ENCODE data around the gene ATRNL1. TPM values are rescaled to one million over a fixed set of nuclear protein-coding genes. Genes with fewer than 3 reads are reported as not detected.

Gene ATRNL1
- total RNA-seq, 1 experiment from 2014 or later = 1.3 TPM

DNA sequence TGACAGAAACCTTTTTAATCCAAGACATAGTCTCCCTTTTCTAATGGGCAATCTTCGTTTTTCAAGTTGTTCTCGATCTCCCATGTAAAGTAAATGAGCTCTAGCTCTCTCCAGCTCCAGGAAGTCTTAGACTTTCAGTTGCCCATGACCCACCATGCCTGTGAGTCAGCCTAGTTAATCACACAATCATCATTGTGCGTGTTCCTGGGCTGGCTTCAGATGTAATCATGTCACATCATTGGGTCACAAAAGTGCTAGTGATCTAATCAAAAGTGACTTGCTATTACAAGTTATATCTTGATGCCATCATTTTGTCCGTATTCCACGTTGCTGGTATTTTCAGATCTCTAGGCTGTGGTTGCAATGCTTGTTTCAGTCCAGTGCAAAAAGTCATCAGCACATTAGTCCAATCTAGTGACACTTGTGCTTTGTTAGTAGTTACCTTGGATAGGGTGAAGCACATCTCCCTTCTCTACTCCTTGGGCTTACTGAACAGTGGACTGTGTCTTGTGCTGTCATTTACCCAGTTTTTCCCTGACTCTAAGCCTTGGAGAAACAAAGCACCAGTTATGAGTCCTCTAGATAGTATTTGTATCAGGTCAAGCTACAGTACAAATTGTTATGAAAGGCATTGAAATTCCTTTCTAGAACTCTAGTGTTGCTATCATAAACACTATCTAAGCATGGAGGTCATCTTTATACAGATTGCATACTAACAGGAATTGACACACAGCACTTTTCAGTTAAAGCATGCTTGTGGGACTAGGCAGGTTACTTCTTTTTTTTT is 863.3 kb downstream of the ATRNL1 start:
- CTCF ChIA-PET = no interaction called here
- no peaks in the 10 kb centered on the region for H3K79me2 ChIP-seq (ENCODE audit: insufficient read depth, low read length)
- H3K4me1 ChIP-seq (ENCODE audit: control insufficient read depth in 1 of 2, insufficient read depth in 2 of 2, low read length in 2 of 2) = no peaks in the 10 kb centered on the region
- H3K9ac ChIP-seq (ENCODE audit: low read length) = no peak overlapping the region
- no peak overlapping the region for H3K27ac ChIP-seq (ENCODE audit: low read depth, low read length)
- H3K9me3 ChIP-seq (ENCODE audit: control insufficient read depth in 1 of 2, insufficient read depth in 1 of 2, low read depth in 1 of 2, low read length in 2 of 2) = no peaks in the 10 kb centered on the region
- no peaks in the 10 kb centered on the region for H3K36me3 ChIP-seq (ENCODE audit: control insufficient read depth in 1 of 2, insufficient read depth in 2 of 2, low read length in 2 of 2)
- BruUV-seq (replicated peaks) = no TSS peak
- peaks cover 12% of the 10 kb centered on the region; the same call in 1 of the 2 replicates for H3K27me3 ChIP-seq (ENCODE audit: insufficient read depth, low read length)
- RAD21 ChIA-PET (ENCODE audit: low non-redundant PET in 1 of 2, low total read pairs in 2 of 2, uncharacterized antibody in 2 of 2, unreplicated experiment in 2 of 2) = no interaction called here
- TF ChIP-seq CBX3 (IDR thresholded peaks at IDR 0.05; ENCODE audit: low read depth) (no peak), YY1 (IDR thresholded peaks at IDR 0.05; ENCODE audit: extremely low read depth, insufficient replicate concordance, low read depth, low read length) (no peak), FOSL1 (IDR thresholded peaks at IDR 0.05; ENCODE audit: low read depth) (no peak), POLR2A (IDR thresholded peaks at IDR 0.05; ENCODE audit: borderline replicate concordance, extremely low read depth, insufficient read depth, insufficient read length) (no peak), TCF7L2 (IDR thresholded peaks at IDR 0.05; ENCODE audit: borderline replicate concordance, extremely low read depth, insufficient read depth, insufficient read length) (no peak), SP1 (IDR thresholded peaks at IDR 0.05; ENCODE audit: low read depth) (no peak), SIN3A (IDR thresholded peaks at IDR 0.05; ENCODE audit: low read depth) (no peak), EZH2 (IDR thresholded peaks at IDR 0.05) (no peak), ELF1 (IDR thresholded peaks at IDR 0.05; ENCODE audit: borderline replicate concordance, low read depth) (no peak), ZFX (IDR thresholded peaks at IDR 0.05) (no peak)
- TF ChIP-seq, protein P1, sequence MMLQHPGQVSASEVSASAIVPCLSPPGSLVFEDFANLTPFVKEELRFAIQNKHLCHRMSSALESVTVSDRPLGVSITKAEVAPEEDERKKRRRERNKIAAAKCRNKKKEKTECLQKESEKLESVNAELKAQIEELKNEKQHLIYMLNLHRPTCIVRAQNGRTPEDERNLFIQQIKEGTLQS (IDR thresholded peaks at IDR 0.05) = no peak
- TF ChIP-seq, protein P2, sequence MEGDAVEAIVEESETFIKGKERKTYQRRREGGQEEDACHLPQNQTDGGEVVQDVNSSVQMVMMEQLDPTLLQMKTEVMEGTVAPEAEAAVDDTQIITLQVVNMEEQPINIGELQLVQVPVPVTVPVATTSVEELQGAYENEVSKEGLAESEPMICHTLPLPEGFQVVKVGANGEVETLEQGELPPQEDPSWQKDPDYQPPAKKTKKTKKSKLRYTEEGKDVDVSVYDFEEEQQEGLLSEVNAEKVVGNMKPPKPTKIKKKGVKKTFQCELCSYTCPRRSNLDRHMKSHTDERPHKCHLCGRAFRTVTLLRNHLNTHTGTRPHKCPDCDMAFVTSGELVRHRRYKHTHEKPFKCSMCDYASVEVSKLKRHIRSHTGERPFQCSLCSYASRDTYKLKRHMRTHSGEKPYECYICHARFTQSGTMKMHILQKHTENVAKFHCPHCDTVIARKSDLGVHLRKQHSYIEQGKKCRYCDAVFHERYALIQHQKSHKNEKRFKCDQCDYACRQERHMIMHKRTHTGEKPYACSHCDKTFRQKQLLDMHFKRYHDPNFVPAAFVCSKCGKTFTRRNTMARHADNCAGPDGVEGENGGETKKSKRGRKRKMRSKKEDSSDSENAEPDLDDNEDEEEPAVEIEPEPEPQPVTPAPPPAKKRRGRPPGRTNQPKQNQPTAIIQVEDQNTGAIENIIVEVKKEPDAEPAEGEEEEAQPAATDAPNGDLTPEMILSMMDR (IDR thresholded peaks at IDR 0.05 in 2 of 3, conservative IDR thresholded peaks at IDR 0.05 in 1 of 3; ENCODE audit: borderline replicate concordance in 1 of 3, insufficient read depth in 1 of 3, low read depth in 2 of 3, low read length in 2 of 3) = no peak
- TF ChIP-seq, protein P3, sequence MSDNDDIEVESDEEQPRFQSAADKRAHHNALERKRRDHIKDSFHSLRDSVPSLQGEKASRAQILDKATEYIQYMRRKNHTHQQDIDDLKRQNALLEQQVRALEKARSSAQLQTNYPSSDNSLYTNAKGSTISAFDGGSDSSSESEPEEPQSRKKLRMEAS (IDR thresholded peaks at IDR 0.05) = no peak
- TF ChIP-seq, protein P4, sequence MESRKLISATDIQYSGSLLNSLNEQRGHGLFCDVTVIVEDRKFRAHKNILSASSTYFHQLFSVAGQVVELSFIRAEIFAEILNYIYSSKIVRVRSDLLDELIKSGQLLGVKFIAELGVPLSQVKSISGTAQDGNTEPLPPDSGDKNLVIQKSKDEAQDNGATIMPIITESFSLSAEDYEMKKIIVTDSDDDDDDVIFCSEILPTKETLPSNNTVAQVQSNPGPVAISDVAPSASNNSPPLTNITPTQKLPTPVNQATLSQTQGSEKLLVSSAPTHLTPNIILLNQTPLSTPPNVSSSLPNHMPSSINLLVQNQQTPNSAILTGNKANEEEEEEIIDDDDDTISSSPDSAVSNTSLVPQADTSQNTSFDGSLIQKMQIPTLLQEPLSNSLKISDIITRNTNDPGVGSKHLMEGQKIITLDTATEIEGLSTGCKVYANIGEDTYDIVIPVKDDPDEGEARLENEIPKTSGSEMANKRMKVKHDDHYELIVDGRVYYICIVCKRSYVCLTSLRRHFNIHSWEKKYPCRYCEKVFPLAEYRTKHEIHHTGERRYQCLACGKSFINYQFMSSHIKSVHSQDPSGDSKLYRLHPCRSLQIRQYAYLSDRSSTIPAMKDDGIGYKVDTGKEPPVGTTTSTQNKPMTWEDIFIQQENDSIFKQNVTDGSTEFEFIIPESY (IDR thresholded peaks at IDR 0.05; ENCODE audit: extremely low read depth, insufficient replicate concordance, low read length) = no peak
- ATAC-seq = no peak
- H3K4me2 ChIP-seq (ENCODE audit: low read length) = no peak overlapping the region
- no peaks in the 10 kb centered on the region for H3K9me2 ChIP-seq (ENCODE audit: insufficient read depth)
- no peak overlapping the region for H3K4me3 ChIP-seq (replicated peaks in 1 of 2; ENCODE audit: low read depth in 1 of 2, low read length in 2 of 2)
- POLR2A ChIA-PET = no interaction called here
- H4K20me1 ChIP-seq (ENCODE audit: insufficient read depth) = no peaks in the 10 kb centered on the region
- intact Hi-C loops (cut with micrococcal nuclease) = no loop called here
- H2AFZ ChIP-seq (ENCODE audit: low read depth, low read length, poor library complexity, severe bottlenecking) = no peak overlapping the region
- DNase-seq (ENCODE audit: low read depth, low spot score) = no peak
